Panc1 (cell line): ENCODE data around the gene GPR26.

ENCODE experiments used
- POLR2AphosphoS5 ChIP-seq: IDR thresholded peaks from 2 replicates; pipeline ENCODE4 v1.6.1; 2012; ENCODE audit warnings: mild to moderate bottlenecking, low read depth, low read length, moderate library complexity
- TCF7L2 ChIP-seq: IDR thresholded peaks from 2 replicates; pipeline ENCODE4 v1.6.1; 2011; ENCODE audit warnings: mild to moderate bottlenecking, low read depth, low read length, inconsistent platforms
- TF ChIP-seq, protein P1 (sequence below): fragments of 450-650 bp; IDR thresholded peaks from 2 replicates; pipeline ENCODE4 v1.5.1; 2017; ENCODE audit warnings: mild to moderate bottlenecking

DNA sequence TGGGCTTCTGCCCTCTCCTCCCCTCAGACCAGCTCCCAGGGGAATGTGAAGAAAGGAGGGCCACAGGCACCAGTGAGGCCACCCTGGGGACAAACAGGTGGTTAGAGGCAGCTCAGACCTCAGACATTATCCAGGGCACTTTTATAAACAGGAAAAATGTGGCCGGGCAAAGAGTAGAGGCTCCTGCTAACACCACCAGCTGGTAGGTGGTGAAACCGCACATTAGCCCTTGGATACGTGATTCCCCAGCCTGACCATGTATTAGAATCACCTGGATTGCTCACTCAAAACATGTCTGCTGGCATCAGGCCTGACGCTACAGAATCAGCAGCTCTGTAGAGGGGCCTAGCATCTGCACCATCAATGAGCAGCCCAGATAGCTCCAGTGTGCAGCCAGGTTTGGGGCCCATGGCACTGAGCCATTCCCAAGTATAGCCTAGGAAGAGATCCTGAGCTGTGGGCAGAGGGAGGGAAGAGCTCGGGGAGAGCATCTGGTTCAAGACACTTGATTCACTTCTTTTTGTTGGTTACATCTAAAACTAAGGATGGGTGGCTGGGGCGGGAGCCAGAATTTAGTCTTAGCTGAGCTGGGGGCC, 37.1 kb downstream of the GPR26 start:
- no peak for TF ChIP-seq POLR2AphosphoS5
- TF ChIP-seq, protein P1, sequence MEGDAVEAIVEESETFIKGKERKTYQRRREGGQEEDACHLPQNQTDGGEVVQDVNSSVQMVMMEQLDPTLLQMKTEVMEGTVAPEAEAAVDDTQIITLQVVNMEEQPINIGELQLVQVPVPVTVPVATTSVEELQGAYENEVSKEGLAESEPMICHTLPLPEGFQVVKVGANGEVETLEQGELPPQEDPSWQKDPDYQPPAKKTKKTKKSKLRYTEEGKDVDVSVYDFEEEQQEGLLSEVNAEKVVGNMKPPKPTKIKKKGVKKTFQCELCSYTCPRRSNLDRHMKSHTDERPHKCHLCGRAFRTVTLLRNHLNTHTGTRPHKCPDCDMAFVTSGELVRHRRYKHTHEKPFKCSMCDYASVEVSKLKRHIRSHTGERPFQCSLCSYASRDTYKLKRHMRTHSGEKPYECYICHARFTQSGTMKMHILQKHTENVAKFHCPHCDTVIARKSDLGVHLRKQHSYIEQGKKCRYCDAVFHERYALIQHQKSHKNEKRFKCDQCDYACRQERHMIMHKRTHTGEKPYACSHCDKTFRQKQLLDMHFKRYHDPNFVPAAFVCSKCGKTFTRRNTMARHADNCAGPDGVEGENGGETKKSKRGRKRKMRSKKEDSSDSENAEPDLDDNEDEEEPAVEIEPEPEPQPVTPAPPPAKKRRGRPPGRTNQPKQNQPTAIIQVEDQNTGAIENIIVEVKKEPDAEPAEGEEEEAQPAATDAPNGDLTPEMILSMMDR, result no peak
- no peak for TF ChIP-seq TCF7L2
